ENCODE measurements around the gene RAD51B. TPM values are rescaled to one million over a fixed set of nuclear protein-coding genes. Genes with fewer than 3 reads are reported as not detected.

Gene RAD51B
- total and polyA plus RNA-seq, 2 of the 13 experiments (the other 11 are each of a cell fraction or from before 2014, with no cell fraction given): 7.0 to 9.5 TPM

DNA sequence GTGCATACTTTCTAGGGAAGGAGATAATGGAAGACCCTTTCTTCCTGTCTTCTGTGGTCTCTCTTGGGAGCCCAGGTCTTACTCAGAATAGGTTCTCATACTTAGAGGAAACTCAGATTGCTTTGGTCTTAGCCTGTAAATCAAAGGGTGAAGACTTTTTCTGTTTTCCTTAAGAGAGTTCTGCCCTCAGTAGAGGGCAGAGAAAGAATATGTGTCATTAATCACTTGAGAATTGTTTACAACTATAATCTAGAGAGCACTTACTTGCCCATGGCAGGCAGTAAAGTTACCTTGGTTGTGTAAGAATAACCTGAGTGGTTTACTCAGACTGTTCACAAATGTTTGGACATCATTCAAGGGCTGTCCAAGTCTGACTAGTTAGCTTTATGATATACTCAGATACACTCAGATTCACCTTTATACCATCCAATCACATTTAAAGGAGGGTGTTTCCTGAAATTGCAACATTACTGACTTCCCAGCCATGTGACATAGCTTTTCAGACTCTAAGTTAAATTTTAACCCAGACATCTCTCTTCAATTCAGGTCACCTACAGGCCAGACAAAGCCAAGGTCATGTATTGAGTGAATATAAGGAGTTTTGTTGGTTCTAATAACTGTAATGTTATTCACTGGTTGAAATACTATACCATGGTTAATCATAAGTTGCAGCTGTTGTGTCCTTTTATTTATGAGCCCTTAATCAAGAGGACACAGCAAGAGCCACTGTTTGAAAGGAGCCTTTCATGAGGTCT lies 372.2 kb downstream of the RAD51B start (continued):
- TF ChIP-seq, protein P1, sequence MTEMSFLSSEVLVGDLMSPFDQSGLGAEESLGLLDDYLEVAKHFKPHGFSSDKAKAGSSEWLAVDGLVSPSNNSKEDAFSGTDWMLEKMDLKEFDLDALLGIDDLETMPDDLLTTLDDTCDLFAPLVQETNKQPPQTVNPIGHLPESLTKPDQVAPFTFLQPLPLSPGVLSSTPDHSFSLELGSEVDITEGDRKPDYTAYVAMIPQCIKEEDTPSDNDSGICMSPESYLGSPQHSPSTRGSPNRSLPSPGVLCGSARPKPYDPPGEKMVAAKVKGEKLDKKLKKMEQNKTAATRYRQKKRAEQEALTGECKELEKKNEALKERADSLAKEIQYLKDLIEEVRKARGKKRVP (CRISPR knock-in tag; IDR thresholded peaks at IDR 0.05): peak in 1 of 2 experiments; percentile 42; a peak in 1 of 4 replicates
- TF ChIP-seq, protein P2, sequence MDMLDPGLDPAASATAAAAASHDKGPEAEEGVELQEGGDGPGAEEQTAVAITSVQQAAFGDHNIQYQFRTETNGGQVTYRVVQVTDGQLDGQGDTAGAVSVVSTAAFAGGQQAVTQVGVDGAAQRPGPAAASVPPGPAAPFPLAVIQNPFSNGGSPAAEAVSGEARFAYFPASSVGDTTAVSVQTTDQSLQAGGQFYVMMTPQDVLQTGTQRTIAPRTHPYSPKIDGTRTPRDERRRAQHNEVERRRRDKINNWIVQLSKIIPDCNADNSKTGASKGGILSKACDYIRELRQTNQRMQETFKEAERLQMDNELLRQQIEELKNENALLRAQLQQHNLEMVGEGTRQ (IDR thresholded peaks at IDR 0.05; ENCODE audit: low read depth, low read length): peak; percentile 57
- TF ChIP-seq, protein P2 (CRISPR knock-in tag; IDR thresholded peaks at IDR 0.05; ENCODE audit: borderline replicate concordance): peak; percentile 74; the same call in 1 of the 2 replicates
- TF ChIP-seq NCOA1 (CRISPR knock-in tag; IDR thresholded peaks at IDR 0.05) (no peak), ZBTB25 (CRISPR knock-in tag; IDR thresholded peaks at IDR 0.05) (no peak), ZSCAN22 (CRISPR knock-in tag; IDR thresholded peaks at IDR 0.05) (no peak), EP300 (IDR thresholded peaks at IDR 0.05; ENCODE audit: low read depth in 2 of 2, low read length in 2 of 2) (peak in 1 of 2 experiments; percentile 73; a peak in 2 of 4 replicates), EP300 (CRISPR knock-in tag; IDR thresholded peaks at IDR 0.05; ENCODE audit: borderline replicate concordance) (no peak), ZNF292 (CRISPR knock-in tag; IDR thresholded peaks at IDR 0.05; ENCODE audit: borderline replicate concordance, low read depth) (no peak), RBFOX2 (IDR thresholded peaks at IDR 0.05; ENCODE audit: low read depth, low read length) (no peak), TARDBP (CRISPR knock-in tag; IDR thresholded peaks at IDR 0.05) (0 out of 2 replicates have a peak, but pooled peaks have one; percentile 38), SKI (IDR thresholded peaks at IDR 0.05; ENCODE audit: partially characterized antibody) (peak; percentile 99), TBL1XR1 (IDR thresholded peaks at IDR 0.05; ENCODE audit: borderline replicate concordance, low read length, partially characterized antibody) (peak; percentile 92), ZGPAT (CRISPR knock-in tag; IDR thresholded peaks at IDR 0.05) (peak; percentile 57; the same call in 1 of the 2 replicates), POLR2AphosphoS5 (IDR thresholded peaks at IDR 0.05; ENCODE audit: low read depth, low read length) (no peak), NR2F6 (IDR thresholded peaks at IDR 0.05) (no peak), NR2F6 (CRISPR knock-in tag; IDR thresholded peaks at IDR 0.05) (peak; percentile 59), POLR2G (IDR thresholded peaks at IDR 0.05; ENCODE audit: low read depth, low read length) (no peak)
- TF ChIP-seq, protein P3, sequence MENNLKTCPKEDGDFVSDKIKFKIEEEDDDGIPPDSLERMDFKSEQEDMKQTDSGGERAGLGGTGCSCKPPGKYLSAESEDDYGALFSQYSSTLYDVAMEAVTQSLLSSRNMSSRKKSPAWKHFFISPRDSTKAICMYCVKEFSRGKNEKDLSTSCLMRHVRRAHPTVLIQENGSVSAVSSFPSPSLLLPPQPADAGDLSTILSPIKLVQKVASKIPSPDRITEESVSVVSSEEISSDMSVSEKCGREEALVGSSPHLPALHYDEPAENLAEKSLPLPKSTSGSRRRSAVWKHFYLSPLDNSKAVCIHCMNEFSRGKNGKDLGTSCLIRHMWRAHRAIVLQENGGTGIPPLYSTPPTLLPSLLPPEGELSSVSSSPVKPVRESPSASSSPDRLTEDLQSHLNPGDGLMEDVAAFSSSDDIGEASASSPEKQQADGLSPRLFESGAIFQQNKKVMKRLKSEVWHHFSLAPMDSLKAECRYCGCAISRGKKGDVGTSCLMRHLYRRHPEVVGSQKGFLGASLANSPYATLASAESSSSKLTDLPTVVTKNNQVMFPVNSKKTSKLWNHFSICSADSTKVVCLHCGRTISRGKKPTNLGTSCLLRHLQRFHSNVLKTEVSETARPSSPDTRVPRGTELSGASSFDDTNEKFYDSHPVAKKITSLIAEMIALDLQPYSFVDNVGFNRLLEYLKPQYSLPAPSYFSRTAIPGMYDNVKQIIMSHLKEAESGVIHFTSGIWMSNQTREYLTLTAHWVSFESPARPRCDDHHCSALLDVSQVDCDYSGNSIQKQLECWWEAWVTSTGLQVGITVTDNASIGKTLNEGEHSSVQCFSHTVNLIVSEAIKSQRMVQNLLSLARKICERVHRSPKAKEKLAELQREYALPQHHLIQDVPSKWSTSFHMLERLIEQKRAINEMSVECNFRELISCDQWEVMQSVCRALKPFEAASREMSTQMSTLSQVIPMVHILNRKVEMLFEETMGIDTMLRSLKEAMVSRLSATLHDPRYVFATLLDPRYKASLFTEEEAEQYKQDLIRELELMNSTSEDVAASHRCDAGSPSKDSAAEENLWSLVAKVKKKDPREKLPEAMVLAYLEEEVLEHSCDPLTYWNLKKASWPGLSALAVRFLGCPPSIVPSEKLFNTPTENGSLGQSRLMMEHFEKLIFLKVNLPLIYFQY (CRISPR knock-in tag; IDR thresholded peaks at IDR 0.05; ENCODE audit: borderline replicate concordance): no peak

Measured in HepG2 (cell line).